NCI-H1436 treated with DMSO at 0.1 percent for 48 hours (cell line): ENCODE measurements around the gene PGBD1.
A peak's percentile ranks its signal among the peaks of the same experiment; 100 is the strongest.

Experiments
- DNase-seq: peaks from one replicate; lab custom pipeline; 2025; lab: John Stamatoyannopoulos, UW

The PGBD1 gene

GRCh38 chr6:28335564-28336283, 54.4 kb downstream of the PGBD1 start, which contains the start of gene ZSCAN31:
TSS of gene ZSCAN31 (minus strand) at chr6:28336148. CDS start at chr6:28329683, 6,465 bp downstream.
- DNase-seq = no peak

GRCh38 chr6:28336284-28337120, 55.1 kb downstream of the PGBD1 start:
- DNase-seq = no peak

GRCh38 chr6:28337121-28337520, 55.7 kb downstream of the PGBD1 start:
- no peak for DNase-seq

- DNase-seq = no peak
These were observed 59.1 kb downstream of the PGBD1 start for GRCh38 chr6:28340310-28341095.

- no peak for DNase-seq
These were observed 62.7 kb downstream of the PGBD1 start for GRCh38 chr6:28343898-28344677.

- DNase-seq = no peak
These were observed 63.8 kb downstream of the PGBD1 start for GRCh38 chr6:28345201-28345600.

- no peak for DNase-seq
These were observed 65.7 kb downstream of the PGBD1 start for GRCh38 chr6:28347119-28347518.

- DNase-seq = no peak
These were observed 68.0 kb downstream of the PGBD1 start for GRCh38 chr6:28349344-28349891.

GRCh38 chr6:28349892-28350737, 68.7 kb downstream of the PGBD1 start, which contains the start of gene ZKSCAN3:
TSS of gene ZKSCAN3 (plus strand) at chr6:28349947. CDS start at chr6:28359587, 9,640 bp downstream.
- peak; percentile 45 for DNase-seq

GRCh38 chr6:28351087-28351486, 69.7 kb downstream of the PGBD1 start:
- DNase-seq = no peak

GRCh38 chr6:28351493-28351925, 70.1 kb downstream of the PGBD1 start:
- no peak for DNase-seq
